Esophagus muscularis mucosa (tissue), 4 donors: ENCODE data around the gene C9.
"Not testable (repeated sequence)": the region's sequence is repeated elsewhere in the genome, so short reads cannot be mapped to it uniquely, and the experiment has no call there.

Source experiments
- CTCF ChIP-seq, 3 experiments: fragments of 200-600 bp in 2 of 3; fragments of 450-650 bp in 1 of 3; sonication (generic) in 2 of 3; IDR thresholded peaks; one replicate each; pipeline ENCODE4 v1.5.1; 2017 to 2019; ENCODE audit warnings: antibody characterized with exemption in 3 of 3, mild to moderate bottlenecking in 2 of 3, moderate library complexity in 1 of 3
- EP300 ChIP-seq: sonication (generic); formaldehyde crosslinking; IDR thresholded peaks from one replicate; pipeline ENCODE4 v1.6.1; 2017; ENCODE audit warnings: antibody characterized with exemption
- POLR2A ChIP-seq: fragments of 450-650 bp; IDR thresholded peaks from one replicate; pipeline ENCODE4 v1.6.1; 2017; ENCODE audit warnings: antibody characterized with exemption, moderate library complexity, mild to moderate bottlenecking, low read depth

GRCh38 chr5:39234494-39234893 is 129.8 kb downstream of the C9 start:
- TF ChIP-seq CTCF (IDR thresholded peaks at IDR 0.05); EP300; POLR2A: not testable (repeated sequence)
